Measurements from ENCODE around the gene ACSF2. TPM values are rescaled to one million over a fixed set of nuclear protein-coding genes. Genes with fewer than 3 reads are reported as not detected.

Gene ACSF2
- total RNA-seq, 1 experiment from 2014 or later = 161 TPM

DNA sequence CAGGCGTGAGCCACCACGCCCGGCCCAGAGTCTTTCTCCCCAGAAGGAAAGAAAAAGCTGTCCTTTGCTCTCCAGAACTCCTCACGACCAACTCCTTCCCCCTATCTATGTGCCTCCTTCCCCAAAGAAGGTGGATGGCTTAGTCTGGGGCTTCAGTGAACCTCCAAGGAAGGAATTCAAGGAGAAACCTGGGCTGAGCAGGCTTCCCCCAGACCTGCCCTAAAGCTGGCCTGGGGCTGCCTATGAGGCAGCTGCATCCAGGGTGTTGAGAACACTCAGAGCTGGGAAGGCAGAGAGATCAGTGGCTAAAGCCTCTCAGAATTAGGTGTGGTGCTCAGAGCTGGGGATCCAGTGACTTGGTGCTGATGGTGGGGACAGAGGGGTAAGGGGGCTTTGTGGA, 3.8 kb downstream of the ACSF2 start:
- no peaks in the 10 kb centered on the region for H3K27me3 ChIP-seq (replicated peaks; ENCODE audit: control insufficient read depth, insufficient read depth, low read length)
- peaks cover 58% of the 10 kb centered on the region for H3K4me1 ChIP-seq
- Mint-ChIP-seq H3K9me3 (ENCODE audit: unreplicated experiment) (no peaks in the 10 kb centered on the region), H3K4me3 (ENCODE audit: unreplicated experiment) (no peak overlapping the region), H3K4me1 (ENCODE audit: low read depth, unreplicated experiment) (peaks cover 43% of the 10 kb centered on the region), H3K27me3 (ENCODE audit: insufficient read depth, unreplicated experiment) (no peaks in the 10 kb centered on the region), H3K36me3 (ENCODE audit: insufficient read depth, unreplicated experiment) (peaks cover 27% of the 10 kb centered on the region), H3K27ac (ENCODE audit: unreplicated experiment) (peak overlapping the region; percentile 71)
- CTCF ChIA-PET = interaction anchor here (1.0 to 4.9 kb wide), 5 partner anchors 32 to 71 kb away, joined by 3 to 39 read pairs (median 4); partner anchors contain the start of genes LRRC59 and RSAD1
- no TSS peak for BruUV-seq (replicated peaks)
- no peak for TF ChIP-seq CTCF (IDR thresholded peaks at IDR 0.05; ENCODE audit: insufficient read depth in 1 of 2, low read depth in 1 of 2, low read length in 1 of 2, severe bottlenecking in 1 of 2, unreplicated experiment in 1 of 2)
- POLR2A ChIA-PET = no interaction called here
- no peaks in the 10 kb centered on the region for H3K9me3 ChIP-seq
- DNase-seq = peak in 1 of 2 experiments; percentile 38
- intact Hi-C loops (cut with micrococcal nuclease; ENCODE audit: unreplicated experiment) = no loop called here
- no peak overlapping the region for H3K4me3 ChIP-seq (ENCODE audit: low read depth, low read length)
- no peaks in the 10 kb centered on the region for H3K36me3 ChIP-seq (ENCODE audit: control insufficient read depth, insufficient read depth, low read length)

- Mint-ChIP-seq H3K36me3 (ENCODE audit: insufficient read depth, unreplicated experiment) (peaks cover 31% of the 10 kb centered on the region), H3K27ac (ENCODE audit: unreplicated experiment) (peak overlapping the region; percentile 0), H3K4me3 (ENCODE audit: unreplicated experiment) (no peak overlapping the region), H3K4me1 (ENCODE audit: low read depth, unreplicated experiment) (peaks cover 32% of the 10 kb centered on the region), H3K9me3 (ENCODE audit: unreplicated experiment) (no peaks in the 10 kb centered on the region), H3K27me3 (ENCODE audit: insufficient read depth, unreplicated experiment) (no peaks in the 10 kb centered on the region)
- H3K9me3 ChIP-seq = no peaks in the 10 kb centered on the region
- peak; percentile 66 to 71 for DNase-seq
- no peak overlapping the region for H3K4me3 ChIP-seq (ENCODE audit: low read depth, low read length)
- peaks cover 49% of the 10 kb centered on the region for H3K4me1 ChIP-seq
- no peaks in the 10 kb centered on the region for H3K36me3 ChIP-seq (ENCODE audit: control insufficient read depth, insufficient read depth, low read length)
- POLR2A ChIA-PET = interaction anchor here (0.5 to 1.4 kb wide), 4 partner anchors 8 to 33 kb away, joined by 3 to 5 read pairs (median 4); partner anchors contain the start of gene LRRC59
- CTCF ChIA-PET = interaction anchor here (1.1 to 4.9 kb wide), 4 partner anchors 12 to 51 kb away, joined by 3 to 39 read pairs (median 10); partner anchors contain the start of genes LRRC59 and RSAD1
- no peak for TF ChIP-seq CTCF (IDR thresholded peaks at IDR 0.05; ENCODE audit: insufficient read depth in 1 of 2, low read depth in 1 of 2, low read length in 1 of 2, severe bottlenecking in 1 of 2, unreplicated experiment in 1 of 2)
- BruUV-seq (replicated peaks) = no TSS peak
- no peaks in the 10 kb centered on the region for H3K27me3 ChIP-seq (replicated peaks; ENCODE audit: control insufficient read depth, insufficient read depth, low read length)
- intact Hi-C loops (cut with micrococcal nuclease; ENCODE audit: unreplicated experiment) = no loop called here
Observed at GRCh38 chr17:50430821-50431618, 5.0 kb downstream of the ACSF2 start.

GRCh38 chr17:50432125-50432762, 6.2 kb downstream of the ACSF2 start:
- H3K27ac Mint-ChIP-seq (ENCODE audit: unreplicated experiment) = peak overlapping the region; percentile 0
- Histone ChIP-seq H3K36me3 (ENCODE audit: control insufficient read depth, insufficient read depth, low read length) (peaks cover 1% of the 10 kb centered on the region; the same call in 1 of the 2 replicates), H3K9me3 (no peaks in the 10 kb centered on the region), H3K4me3 (ENCODE audit: low read depth, low read length) (no peak overlapping the region), H3K27me3 (replicated peaks; ENCODE audit: control insufficient read depth, insufficient read depth, low read length) (no peaks in the 10 kb centered on the region), H3K4me1 (peaks cover 41% of the 10 kb centered on the region)
- H3K4me1 Mint-ChIP-seq (ENCODE audit: low read depth, unreplicated experiment) = peaks cover 26% of the 10 kb centered on the region
- no peaks in the 10 kb centered on the region for H3K9me3 Mint-ChIP-seq (ENCODE audit: unreplicated experiment)
- no TSS peak for BruUV-seq (replicated peaks)
- POLR2A ChIA-PET = interaction anchor here (0.5 kb wide), 1 partner anchor 10 kb away, joined by 3 read pairs; no protein-coding TSS in a partner anchor
- peaks cover 42% of the 10 kb centered on the region for H3K36me3 Mint-ChIP-seq (ENCODE audit: insufficient read depth, unreplicated experiment)
- H3K4me3 Mint-ChIP-seq (ENCODE audit: unreplicated experiment) = no peak overlapping the region
- DNase-seq = no peak
- CTCF ChIA-PET = interaction anchor here (1.2 to 4.9 kb wide), 3 partner anchors 8 to 47 kb away, joined by 4 to 39 read pairs (median 13); partner anchors contain the start of genes LRRC59 and RSAD1
- no peaks in the 10 kb centered on the region for H3K27me3 Mint-ChIP-seq (ENCODE audit: insufficient read depth, unreplicated experiment)
- no peak for TF ChIP-seq CTCF (IDR thresholded peaks at IDR 0.05; ENCODE audit: insufficient read depth in 1 of 2, low read depth in 1 of 2, low read length in 1 of 2, severe bottlenecking in 1 of 2, unreplicated experiment in 1 of 2)
- intact Hi-C loops (cut with micrococcal nuclease; ENCODE audit: unreplicated experiment) = no loop called here
